Right hindlimb (tissue), 1 donor: ENCODE data around the gene WDR59.
"Not testable (repeated sequence)": the region's sequence is repeated elsewhere in the genome, so short reads cannot be mapped to it uniquely, and the experiment has no call there.

Experiments
- DNase-seq: peaks from one replicate; pipeline ENCODE4 v3.0.0-alpha.2; 2018

Gene WDR59, protein sequence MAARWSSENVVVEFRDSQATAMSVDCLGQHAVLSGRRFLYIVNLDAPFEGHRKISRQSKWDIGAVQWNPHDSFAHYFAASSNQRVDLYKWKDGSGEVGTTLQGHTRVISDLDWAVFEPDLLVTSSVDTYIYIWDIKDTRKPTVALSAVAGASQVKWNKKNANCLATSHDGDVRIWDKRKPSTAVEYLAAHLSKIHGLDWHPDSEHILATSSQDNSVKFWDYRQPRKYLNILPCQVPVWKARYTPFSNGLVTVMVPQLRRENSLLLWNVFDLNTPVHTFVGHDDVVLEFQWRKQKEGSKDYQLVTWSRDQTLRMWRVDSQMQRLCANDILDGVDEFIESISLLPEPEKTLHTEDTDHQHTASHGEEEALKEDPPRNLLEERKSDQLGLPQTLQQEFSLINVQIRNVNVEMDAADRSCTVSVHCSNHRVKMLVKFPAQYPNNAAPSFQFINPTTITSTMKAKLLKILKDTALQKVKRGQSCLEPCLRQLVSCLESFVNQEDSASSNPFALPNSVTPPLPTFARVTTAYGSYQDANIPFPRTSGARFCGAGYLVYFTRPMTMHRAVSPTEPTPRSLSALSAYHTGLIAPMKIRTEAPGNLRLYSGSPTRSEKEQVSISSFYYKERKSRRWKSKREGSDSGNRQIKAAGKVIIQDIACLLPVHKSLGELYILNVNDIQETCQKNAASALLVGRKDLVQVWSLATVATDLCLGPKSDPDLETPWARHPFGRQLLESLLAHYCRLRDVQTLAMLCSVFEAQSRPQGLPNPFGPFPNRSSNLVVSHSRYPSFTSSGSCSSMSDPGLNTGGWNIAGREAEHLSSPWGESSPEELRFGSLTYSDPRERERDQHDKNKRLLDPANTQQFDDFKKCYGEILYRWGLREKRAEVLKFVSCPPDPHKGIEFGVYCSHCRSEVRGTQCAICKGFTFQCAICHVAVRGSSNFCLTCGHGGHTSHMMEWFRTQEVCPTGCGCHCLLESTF

GRCh38 chr16:74984529-74985296 is at the start of gene WDR59:
TSS of gene WDR59 (minus strand) at chr16:74985123. CDS start at chr16:74985017, 106 bp downstream.
- peak; percentile 99 for DNase-seq

DNA sequence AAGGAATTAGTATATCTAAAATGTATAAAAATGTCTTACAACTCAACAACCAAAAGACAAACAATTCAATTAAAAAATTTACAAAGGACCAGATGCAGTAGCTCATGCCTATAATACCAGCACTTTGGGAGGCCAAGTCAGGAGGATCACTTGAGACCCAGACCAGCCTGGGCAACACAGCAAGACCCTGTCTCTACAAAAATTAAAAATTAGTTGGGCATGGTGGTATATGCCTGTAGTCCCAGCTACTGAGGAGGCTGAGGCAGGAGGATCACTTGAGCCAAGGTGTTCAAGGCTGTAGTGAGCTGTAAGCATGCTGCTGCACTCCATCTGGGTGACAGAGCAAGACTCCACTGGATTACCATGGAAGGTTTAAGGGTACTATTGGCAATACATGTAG is 47.7 kb upstream of the WDR59 start:
- no peak for DNase-seq

DNA sequence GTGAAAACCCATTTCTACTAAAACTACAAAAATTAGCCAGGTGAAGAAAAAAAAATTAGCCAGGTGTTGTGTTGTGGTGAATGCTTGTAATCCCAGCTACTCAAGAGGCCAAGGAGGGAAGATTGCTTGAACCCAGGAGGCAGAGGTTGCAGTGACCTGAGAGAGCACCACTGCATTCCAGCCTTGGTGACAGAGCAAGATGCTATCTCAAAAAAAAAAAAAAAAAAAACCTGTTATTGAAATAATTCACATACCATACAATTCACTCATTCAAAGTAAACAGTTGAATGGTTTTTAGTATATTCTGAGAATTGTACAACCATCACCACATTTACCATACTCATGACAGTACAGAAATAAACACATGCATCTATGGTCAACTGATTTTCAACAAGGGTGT is 44.9 kb upstream of the WDR59 start:
- no peak for DNase-seq

GRCh38 chr16:75028544-75029135 is 43.7 kb upstream of the WDR59 start:
- no peak for DNase-seq

DNA sequence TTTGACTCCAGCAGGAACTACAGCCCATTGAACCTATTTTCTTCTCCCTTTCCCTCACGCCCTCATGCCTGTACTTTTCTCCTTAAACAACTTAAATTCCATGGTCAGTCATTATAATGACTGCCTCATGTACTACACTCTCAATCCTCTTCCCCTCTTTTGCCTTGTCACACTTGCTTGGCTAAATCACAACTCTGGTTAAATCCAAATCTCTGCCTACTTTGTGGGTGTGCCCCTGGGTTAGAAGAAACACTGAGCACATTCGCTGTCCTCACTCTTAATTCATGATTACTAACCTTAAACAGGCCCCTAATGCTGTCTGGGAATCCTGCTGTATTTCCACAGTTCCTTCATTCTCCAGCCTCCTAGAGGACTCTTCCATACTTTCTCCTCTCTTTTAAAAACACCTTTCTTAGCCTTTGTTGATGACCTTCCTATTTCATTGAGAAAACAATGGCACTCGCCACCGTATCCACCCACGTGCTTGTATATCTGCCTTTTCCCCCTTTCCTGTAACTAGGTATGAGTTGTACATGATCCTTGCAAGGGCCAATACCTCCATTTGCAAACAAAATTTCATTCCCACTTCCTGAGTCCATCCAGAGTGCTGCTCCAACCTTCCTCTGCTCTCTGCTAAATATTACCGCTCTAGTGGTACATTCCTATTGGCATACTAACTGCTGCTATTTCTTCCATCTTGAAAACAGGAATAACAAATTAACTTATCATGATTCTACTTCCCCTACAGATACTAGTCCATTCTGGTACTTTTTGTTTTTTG is 42.8 kb upstream of the WDR59 start:
- no peak for DNase-seq

- no peak for DNase-seq
Observed at GRCh38 chr16:75026892-75027391, 42.0 kb upstream of the WDR59 start.

DNA sequence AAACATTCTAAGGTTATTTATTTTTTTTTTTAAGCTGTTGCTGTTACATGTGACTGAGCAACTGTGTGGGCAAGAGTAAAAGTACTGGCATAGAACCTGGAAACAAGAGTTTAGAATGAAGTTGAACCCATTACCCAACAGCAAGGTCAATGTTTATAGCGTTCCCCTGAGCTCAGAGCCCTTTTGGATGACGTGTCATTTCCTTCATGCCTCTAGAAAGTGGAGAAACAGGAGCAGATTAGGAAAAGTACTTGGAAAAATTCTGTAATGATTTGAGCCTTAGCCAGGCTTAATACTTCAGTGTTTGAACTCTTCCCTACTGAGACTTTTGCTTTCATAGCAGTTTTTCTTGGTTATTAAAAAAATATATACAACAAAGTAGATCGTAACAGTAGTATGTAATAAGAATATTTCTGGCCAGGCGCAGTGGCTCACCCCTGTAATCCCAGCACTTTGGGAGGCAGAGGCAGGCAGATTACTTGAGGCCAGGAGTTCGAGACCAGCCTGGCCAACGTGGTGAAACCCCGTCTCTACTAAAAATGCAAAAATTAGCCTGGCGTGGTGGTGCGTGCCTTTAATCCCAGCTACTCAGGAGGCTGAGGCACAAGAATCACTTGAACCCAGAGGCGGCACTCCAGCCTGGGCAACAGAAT is 41.4 kb upstream of the WDR59 start:
- DNase-seq, result peak; percentile 56

GRCh38 chr16:75025761-75026160 is 40.8 kb upstream of the WDR59 start:
- DNase-seq, result peak; percentile 48

DNA sequence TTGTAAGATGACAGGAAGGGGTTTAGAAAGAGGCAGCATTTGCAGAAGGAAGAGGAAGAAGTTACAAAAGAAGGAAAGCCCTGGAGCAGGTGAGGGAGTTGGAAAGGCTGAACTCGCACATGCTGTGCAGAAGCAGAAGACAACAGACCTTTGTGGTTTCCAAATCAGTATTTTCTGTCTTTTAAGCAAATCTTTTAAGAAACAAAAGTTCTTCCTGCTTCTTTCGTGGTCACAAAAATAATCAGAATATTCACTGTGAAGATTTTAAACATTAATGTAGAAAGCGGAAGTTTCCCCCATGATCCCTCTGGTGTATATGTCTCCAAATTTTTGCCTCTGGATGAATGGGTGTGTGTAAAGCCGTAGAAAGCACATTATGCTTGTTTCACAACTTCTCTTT is 39.7 kb upstream of the WDR59 start:
- DNase-seq, result no peak

GRCh38 chr16:75024182-75024581 is 39.3 kb upstream of the WDR59 start:
- no peak for DNase-seq

GRCh38 chr16:75023009-75023408 is 38.1 kb upstream of the WDR59 start:
- no peak for DNase-seq

DNA sequence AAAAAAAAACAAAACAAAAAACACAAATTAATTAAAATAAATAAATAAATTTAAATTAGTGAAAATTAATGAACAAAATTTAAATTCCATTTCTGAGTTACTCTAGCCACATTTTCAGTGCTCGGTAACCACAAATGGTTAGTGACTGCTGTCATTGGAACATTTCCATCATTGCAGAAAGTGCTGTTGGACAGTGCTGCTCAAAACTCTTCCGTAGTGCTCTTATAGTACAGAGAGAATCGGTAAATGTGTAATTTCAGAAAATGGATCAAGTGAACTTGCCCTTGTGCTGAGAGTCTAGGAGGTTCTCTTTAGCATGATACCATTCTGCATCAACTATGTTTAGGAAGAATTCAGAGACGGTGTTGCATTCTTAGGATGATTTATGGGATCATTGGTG is 37.6 kb upstream of the WDR59 start:
- DNase-seq, result no peak

GRCh38 chr16:75021410-75021809 is 36.5 kb upstream of the WDR59 start:
- DNase-seq, result no peak

DNA sequence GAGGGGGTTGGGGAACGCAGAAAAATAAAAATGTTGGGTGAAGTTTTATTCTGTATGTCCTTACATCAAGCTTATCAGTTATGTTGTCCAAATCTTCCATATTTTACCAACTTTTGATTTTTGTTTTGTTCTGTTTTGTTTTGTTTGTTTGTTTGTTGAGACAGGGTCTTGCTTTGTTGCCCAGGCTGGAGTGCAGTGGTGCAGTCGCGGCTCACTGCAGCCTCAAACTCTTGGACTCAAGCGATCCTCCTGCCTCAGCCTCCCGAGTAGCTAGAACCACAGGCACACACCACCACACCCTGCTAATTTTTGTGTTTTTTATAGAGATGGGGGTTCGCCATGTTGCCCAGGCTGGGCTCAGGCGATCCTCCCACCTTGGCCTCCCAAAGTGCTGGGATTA is 34.7 kb upstream of the WDR59 start:
- DNase-seq, result no peak

- DNase-seq, result no peak
Observed at GRCh38 chr16:75019007-75019406, 34.1 kb upstream of the WDR59 start.

GRCh38 chr16:75017670-75018525 is 33.0 kb upstream of the WDR59 start:
- DNase-seq, result no peak

- DNase-seq, result not testable (repeated sequence)
Observed at GRCh38 chr16:75016451-75017081, 31.6 kb upstream of the WDR59 start.

GRCh38 chr16:75014318-75014717 is 29.4 kb upstream of the WDR59 start:
- no peak for DNase-seq

DNA sequence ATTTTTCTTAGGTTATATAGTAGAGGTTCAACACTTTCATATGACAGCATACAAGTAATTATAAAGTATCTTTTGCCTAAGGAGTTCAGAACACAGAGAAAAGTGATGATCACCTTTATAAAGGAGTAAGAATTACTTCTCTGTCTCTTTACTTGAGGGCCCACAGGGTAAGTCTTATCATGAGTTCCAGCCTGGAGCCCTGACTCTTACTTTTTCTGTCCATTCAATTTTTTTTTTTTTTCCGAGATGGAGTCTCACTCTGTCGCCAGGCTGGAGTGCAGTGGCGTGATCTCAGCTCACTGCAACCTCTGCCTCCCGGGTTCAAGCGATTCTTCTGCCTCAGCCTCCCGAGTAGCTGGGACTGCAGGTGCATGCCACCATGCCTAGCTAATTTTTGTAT is 28.2 kb upstream of the WDR59 start:
- not testable (repeated sequence) for DNase-seq
